OCI-LY3 (cell line): Measurements from ENCODE around the gene GGA2.

Source experiments
- EZH2phosphoT487 ChIP-seq: fragments of 200-600 bp; shearing (Covaris generic); IDR thresholded peaks from 2 replicates; pipeline ENCODE4 v1.6.1; 2018; ENCODE audit warnings: antibody characterized with exemption, mixed run types, low read depth
- TF ChIP-seq, protein P1 (sequence below): fragments of 200-600, 300-600 bp; sonication (generic); IDR thresholded peaks from 2 replicates; pipeline ENCODE4 v1.5.1; 2014; ENCODE audit warnings: antibody characterized with exemption, low read length, low read depth

DNA sequence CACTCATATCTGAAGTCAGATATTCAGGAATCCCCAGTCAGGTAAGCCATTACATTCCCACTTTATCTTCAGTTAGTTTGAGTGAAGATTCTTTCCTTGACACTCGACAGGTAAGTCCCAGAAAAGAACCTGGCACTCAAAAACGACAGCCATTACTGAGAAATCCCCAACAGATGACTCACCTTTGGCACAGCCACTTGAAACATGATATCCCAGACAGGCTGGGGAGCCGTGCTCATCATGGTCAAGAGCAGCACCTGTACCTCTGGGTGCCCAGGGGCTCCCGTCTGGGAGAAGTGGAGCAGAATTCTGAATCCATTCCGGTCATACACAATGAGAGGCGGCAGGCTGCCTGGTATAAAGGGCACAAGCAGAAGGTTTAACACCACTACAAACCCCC, 40.5 kb downstream of the GGA2 start:
- TF ChIP-seq, protein P1, sequence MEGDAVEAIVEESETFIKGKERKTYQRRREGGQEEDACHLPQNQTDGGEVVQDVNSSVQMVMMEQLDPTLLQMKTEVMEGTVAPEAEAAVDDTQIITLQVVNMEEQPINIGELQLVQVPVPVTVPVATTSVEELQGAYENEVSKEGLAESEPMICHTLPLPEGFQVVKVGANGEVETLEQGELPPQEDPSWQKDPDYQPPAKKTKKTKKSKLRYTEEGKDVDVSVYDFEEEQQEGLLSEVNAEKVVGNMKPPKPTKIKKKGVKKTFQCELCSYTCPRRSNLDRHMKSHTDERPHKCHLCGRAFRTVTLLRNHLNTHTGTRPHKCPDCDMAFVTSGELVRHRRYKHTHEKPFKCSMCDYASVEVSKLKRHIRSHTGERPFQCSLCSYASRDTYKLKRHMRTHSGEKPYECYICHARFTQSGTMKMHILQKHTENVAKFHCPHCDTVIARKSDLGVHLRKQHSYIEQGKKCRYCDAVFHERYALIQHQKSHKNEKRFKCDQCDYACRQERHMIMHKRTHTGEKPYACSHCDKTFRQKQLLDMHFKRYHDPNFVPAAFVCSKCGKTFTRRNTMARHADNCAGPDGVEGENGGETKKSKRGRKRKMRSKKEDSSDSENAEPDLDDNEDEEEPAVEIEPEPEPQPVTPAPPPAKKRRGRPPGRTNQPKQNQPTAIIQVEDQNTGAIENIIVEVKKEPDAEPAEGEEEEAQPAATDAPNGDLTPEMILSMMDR: no peak
- no peak for TF ChIP-seq EZH2phosphoT487
